ENCODE data around the gene PHACTR1. TPM values are rescaled to one million over a fixed set of nuclear protein-coding genes. Genes with fewer than 3 reads are reported as not detected.

The PHACTR1 gene
- total RNA-seq, 2 experiments from 2014 or later: 0.47 to 0.61 TPM

DNA sequence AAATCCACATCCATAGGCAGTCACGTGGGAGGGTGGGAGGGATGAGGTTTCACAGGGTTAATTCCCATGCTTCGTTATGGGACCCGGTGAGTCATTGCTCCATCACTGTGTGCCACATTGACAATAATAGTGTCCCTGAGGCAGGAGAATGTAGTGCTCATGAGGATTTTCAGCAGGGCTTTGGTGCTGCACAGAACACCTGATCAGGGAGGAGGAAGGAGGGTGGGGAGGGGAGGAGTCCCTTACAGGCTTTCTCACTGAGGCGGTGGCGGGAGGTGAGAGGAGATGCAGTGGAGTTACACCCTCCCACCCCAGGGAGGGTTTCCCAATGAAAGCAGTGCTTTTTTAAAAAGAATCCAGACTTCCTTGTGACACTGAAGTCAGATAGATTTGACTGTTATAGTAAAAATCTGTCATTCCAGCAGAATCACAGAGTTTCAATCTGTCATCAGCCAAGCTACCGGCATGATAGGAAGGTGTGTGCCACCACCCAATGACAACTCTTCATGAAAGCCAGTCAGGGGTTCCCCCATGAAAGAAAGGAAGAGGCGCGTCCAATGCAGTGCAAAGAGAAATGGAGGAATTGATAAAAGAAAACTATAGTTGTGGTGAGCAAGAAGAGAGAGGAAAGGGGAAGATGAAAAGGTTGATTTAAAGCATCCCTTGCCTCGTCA is 467.0 kb downstream of the PHACTR1 start:
- Mint-ChIP-seq H3K4me3 (no peak overlapping the region), H3K36me3 (ENCODE audit: low read depth) (no peaks in the 10 kb centered on the region), H3K27ac (no peak overlapping the region), H3K9me3 (ENCODE audit: insufficient read depth) (no peaks in the 10 kb centered on the region), H3K4me1 (ENCODE audit: low read depth) (peaks cover 3% of the 10 kb centered on the region), H3K27me3 (ENCODE audit: low read depth) (peaks cover 10% of the 10 kb centered on the region)
- ATAC-seq (no peak), DNase-seq (no peak)
- CTCF ChIA-PET: no interaction called here
- POLR2A ChIA-PET: no interaction called here

- ATAC-seq: no peak
- Mint-ChIP-seq H3K4me3 (no peak overlapping the region), H3K27me3 (ENCODE audit: low read depth) (peaks cover 12% of the 10 kb centered on the region), H3K36me3 (ENCODE audit: low read depth) (no peaks in the 10 kb centered on the region), H3K27ac (no peak overlapping the region), H3K4me1 (ENCODE audit: low read depth) (no peaks in the 10 kb centered on the region), H3K9me3 (ENCODE audit: insufficient read depth) (no peaks in the 10 kb centered on the region)
- ChIA-PET POLR2A (no interaction called here), CTCF (no interaction called here)
- no peak for DNase-seq
These were observed 467.5 kb downstream of the PHACTR1 start for GRCh38 chr6:13184089-13184468.

GRCh38 chr6:13184547-13184946 is 468.0 kb downstream of the PHACTR1 start:
- Mint-ChIP-seq H3K4me3 (no peak overlapping the region), H3K9me3 (ENCODE audit: insufficient read depth) (no peaks in the 10 kb centered on the region), H3K27ac (no peak overlapping the region), H3K4me1 (ENCODE audit: low read depth) (no peaks in the 10 kb centered on the region), H3K27me3 (ENCODE audit: low read depth) (peaks cover 12% of the 10 kb centered on the region), H3K36me3 (ENCODE audit: low read depth) (no peaks in the 10 kb centered on the region)
- POLR2A ChIA-PET: no interaction called here
- no peak for ATAC-seq
- CTCF ChIA-PET: no interaction called here
- DNase-seq: no peak

- ChIA-PET CTCF (no interaction called here), POLR2A (no interaction called here)
- ATAC-seq: no peak
- no peak overlapping the region for H3K27ac Mint-ChIP-seq
- no peaks in the 10 kb centered on the region for H3K9me3 Mint-ChIP-seq (ENCODE audit: insufficient read depth)
- H3K4me1 Mint-ChIP-seq (ENCODE audit: low read depth): no peaks in the 10 kb centered on the region
- H3K27me3 Mint-ChIP-seq (ENCODE audit: low read depth): peaks cover 12% of the 10 kb centered on the region
- no peak for DNase-seq
- H3K4me3 Mint-ChIP-seq: no peak overlapping the region
- no peaks in the 10 kb centered on the region for H3K36me3 Mint-ChIP-seq (ENCODE audit: low read depth)
These were observed 470.3 kb downstream of the PHACTR1 start for GRCh38 chr6:13186861-13187260.

DNA sequence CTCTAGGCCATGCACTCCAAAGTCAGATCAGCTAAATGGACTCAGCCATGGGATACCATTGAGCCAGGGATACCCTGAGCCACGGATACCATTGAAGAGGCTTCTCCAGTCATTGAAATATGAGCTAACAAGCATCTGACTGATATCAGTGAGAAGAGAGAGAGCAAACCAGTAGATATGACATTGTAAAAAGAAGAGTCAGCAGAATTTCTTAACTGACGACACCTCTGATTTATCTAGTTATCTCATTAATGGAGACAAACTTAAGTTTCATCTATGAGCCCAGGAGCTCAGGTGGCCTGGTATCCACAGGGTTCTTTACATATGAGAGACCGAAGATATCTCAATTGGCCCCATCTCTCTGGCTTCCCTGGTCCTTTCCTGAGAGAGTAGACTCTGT is 471.1 kb downstream of the PHACTR1 start:
- CTCF ChIA-PET: no interaction called here

GRCh38 chr6:13188306-13188705 is 471.7 kb downstream of the PHACTR1 start:
- ChIA-PET POLR2A (no interaction called here), CTCF (no interaction called here)
- Mint-ChIP-seq H3K4me3 (no peak overlapping the region), H3K9me3 (ENCODE audit: insufficient read depth) (no peaks in the 10 kb centered on the region), H3K36me3 (ENCODE audit: low read depth) (no peaks in the 10 kb centered on the region), H3K27ac (no peak overlapping the region), H3K4me1 (ENCODE audit: low read depth) (no peaks in the 10 kb centered on the region), H3K27me3 (ENCODE audit: low read depth) (peaks cover 23% of the 10 kb centered on the region)
- ATAC-seq (no peak), DNase-seq (no peak)

More for the DNA sequence above, 471.1 kb downstream of the PHACTR1 start:
- no peak for ATAC-seq
- Mint-ChIP-seq H3K36me3 (ENCODE audit: low read depth) (no peaks in the 10 kb centered on the region), H3K4me3 (no peak overlapping the region), H3K27ac (no peak overlapping the region), H3K9me3 (ENCODE audit: insufficient read depth) (no peaks in the 10 kb centered on the region), H3K4me1 (ENCODE audit: low read depth) (no peaks in the 10 kb centered on the region), H3K27me3 (ENCODE audit: low read depth) (peaks cover 20% of the 10 kb centered on the region)
- no peak for DNase-seq
- POLR2A ChIA-PET: no interaction called here

DNA sequence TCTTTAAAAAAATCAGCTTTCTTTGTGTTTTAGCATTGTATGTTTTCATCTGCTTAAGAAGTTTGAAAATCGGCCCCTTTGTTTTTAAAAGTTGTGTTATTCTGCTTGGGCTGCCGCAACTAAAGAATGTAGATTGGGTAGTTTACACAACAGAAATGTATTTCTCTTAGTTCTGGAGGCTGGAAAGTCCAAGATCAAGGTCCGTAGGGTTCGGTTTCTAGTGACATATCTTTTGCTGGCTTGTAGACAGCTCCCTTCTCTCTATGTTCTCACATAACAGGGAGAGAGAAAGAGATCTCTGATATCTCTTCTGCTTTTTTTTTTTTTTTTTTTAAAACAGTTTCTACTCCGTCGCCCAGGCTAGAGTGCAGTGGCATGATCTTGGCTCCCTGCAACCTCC is 473.1 kb downstream of the PHACTR1 start:
- ChIA-PET CTCF (interaction anchor here (0.6 kb wide), 1 partner anchor 278 kb away, joined by 3 read pairs; no protein-coding TSS in a partner anchor), POLR2A (no interaction called here)
- H3K27me3 Mint-ChIP-seq (ENCODE audit: low read depth): peaks cover 21% of the 10 kb centered on the region
- DNase-seq (no peak), ATAC-seq (no peak)
- no peak overlapping the region for H3K4me3 Mint-ChIP-seq
- H3K9me3 Mint-ChIP-seq (ENCODE audit: insufficient read depth): no peaks in the 10 kb centered on the region
- H3K36me3 Mint-ChIP-seq (ENCODE audit: low read depth): no peaks in the 10 kb centered on the region
- no peak overlapping the region for H3K27ac Mint-ChIP-seq
- no peaks in the 10 kb centered on the region for H3K4me1 Mint-ChIP-seq (ENCODE audit: low read depth)

DNA sequence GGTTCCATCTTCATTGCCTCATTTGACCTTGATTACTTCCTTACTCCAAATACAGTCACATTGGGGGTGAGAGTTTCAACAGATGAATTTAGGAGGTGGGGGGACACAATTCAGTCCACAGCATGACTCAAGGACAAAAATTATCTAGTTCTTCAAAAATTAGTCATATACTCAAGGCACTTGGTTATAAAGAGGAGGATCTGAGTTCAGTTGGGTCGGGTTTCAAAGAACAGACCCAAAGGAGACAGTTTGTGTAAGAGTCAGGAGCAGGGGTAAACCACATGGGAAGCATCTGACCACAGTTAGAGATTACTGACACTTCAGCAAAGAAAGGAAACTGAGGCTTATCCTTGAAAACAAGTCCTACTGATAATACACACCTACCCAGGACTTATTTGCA is 473.8 kb downstream of the PHACTR1 start:
- DNase-seq (no peak), ATAC-seq (no peak)
- CTCF ChIA-PET: no interaction called here
- Mint-ChIP-seq H3K9me3 (ENCODE audit: insufficient read depth) (no peaks in the 10 kb centered on the region), H3K4me1 (ENCODE audit: low read depth) (no peaks in the 10 kb centered on the region), H3K4me3 (no peak overlapping the region), H3K36me3 (ENCODE audit: low read depth) (no peaks in the 10 kb centered on the region), H3K27ac (no peak overlapping the region), H3K27me3 (ENCODE audit: low read depth) (peaks cover 21% of the 10 kb centered on the region)
- POLR2A ChIA-PET: no interaction called here

DNA sequence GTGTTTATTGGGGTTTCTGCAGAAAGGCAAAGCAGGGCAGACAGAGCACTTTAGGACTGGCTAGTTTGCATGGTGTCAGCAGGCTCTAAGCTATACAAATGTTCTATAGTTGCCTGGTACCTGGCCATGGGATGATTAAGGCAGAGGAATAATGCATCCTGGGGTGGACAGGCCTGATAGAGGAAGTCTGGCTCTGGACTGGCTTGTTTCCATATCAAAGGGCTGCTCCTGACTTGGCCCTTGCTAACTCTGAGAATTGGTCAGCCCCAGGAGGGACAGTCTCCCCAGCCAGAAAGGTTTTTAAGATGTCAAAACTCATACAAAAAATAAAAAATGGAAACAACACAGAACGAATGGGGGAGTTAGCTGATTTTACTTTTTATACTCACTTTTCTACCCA is 474.9 kb downstream of the PHACTR1 start:
- Mint-ChIP-seq H3K27ac (no peak overlapping the region), H3K4me3 (no peak overlapping the region), H3K27me3 (ENCODE audit: low read depth) (peaks cover 16% of the 10 kb centered on the region), H3K36me3 (ENCODE audit: low read depth) (no peaks in the 10 kb centered on the region), H3K4me1 (ENCODE audit: low read depth) (no peaks in the 10 kb centered on the region), H3K9me3 (ENCODE audit: insufficient read depth) (no peaks in the 10 kb centered on the region)
- no peak for DNase-seq
- CTCF ChIA-PET: no interaction called here
- ATAC-seq: no peak
- POLR2A ChIA-PET: no interaction called here

GRCh38 chr6:13194852-13195251 is 478.3 kb downstream of the PHACTR1 start:
- POLR2A ChIA-PET: interaction anchor here (1.0 kb wide), 1 partner anchor 134 kb away, joined by 3 read pairs; the partner anchor contains the start of gene TBC1D7
- Mint-ChIP-seq H3K36me3 (ENCODE audit: low read depth) (no peaks in the 10 kb centered on the region), H3K4me3 (no peak overlapping the region), H3K27me3 (ENCODE audit: low read depth) (peaks cover 15% of the 10 kb centered on the region), H3K27ac (no peak overlapping the region), H3K4me1 (ENCODE audit: low read depth) (no peaks in the 10 kb centered on the region), H3K9me3 (ENCODE audit: insufficient read depth) (no peaks in the 10 kb centered on the region)
- DNase-seq (peak; percentile 33), ATAC-seq (no peak)
- CTCF ChIA-PET: interaction anchor here (1.0 to 1.7 kb wide), 8 partner anchors 9 to 381 kb away, joined by 3 to 12 read pairs (median 4); partner anchors contain the start of gene TBC1D7

GRCh38 chr6:13195803-13196202 is 479.2 kb downstream of the PHACTR1 start:
- H3K36me3 Mint-ChIP-seq (ENCODE audit: low read depth): no peaks in the 10 kb centered on the region
- no peaks in the 10 kb centered on the region for H3K4me1 Mint-ChIP-seq (ENCODE audit: low read depth)
- ATAC-seq (no peak), DNase-seq (no peak)
- H3K27ac Mint-ChIP-seq: no peak overlapping the region
- CTCF ChIA-PET: interaction anchor here (1.1 to 1.4 kb wide), 6 partner anchors 8 to 380 kb away, joined by 3 to 5 read pairs (median 4); partner anchors contain the start of gene TBC1D7
- no peaks in the 10 kb centered on the region for H3K9me3 Mint-ChIP-seq (ENCODE audit: insufficient read depth)
- POLR2A ChIA-PET: no interaction called here
- H3K27me3 Mint-ChIP-seq (ENCODE audit: low read depth): peaks cover 15% of the 10 kb centered on the region
- no peak overlapping the region for H3K4me3 Mint-ChIP-seq

DNA sequence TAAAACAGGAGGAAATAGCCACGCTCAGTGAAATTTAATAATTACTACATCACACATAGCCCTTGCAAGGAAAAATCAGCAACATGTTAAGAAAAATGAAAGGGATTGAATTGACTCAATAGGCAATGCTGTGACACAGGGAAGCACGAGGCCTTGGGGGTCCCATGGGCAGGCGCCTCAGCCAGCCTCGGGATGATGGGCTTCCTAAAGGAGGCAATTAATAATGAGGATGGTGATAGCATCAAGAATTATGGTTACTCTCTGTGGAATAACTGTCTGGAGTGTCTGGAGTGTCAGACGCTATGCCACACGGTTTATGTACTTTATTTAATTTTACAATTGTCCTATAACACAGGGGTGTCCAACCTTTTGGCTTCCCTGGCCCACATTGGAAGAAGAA is 481.6 kb downstream of the PHACTR1 start:
- ChIA-PET POLR2A (no interaction called here), CTCF (no interaction called here)
- no peak overlapping the region for H3K27ac Mint-ChIP-seq
- no peaks in the 10 kb centered on the region for H3K36me3 Mint-ChIP-seq (ENCODE audit: low read depth)
- no peak for ATAC-seq
- peaks cover 8% of the 10 kb centered on the region for H3K27me3 Mint-ChIP-seq (ENCODE audit: low read depth)
- H3K4me3 Mint-ChIP-seq: no peak overlapping the region
- no peaks in the 10 kb centered on the region for H3K9me3 Mint-ChIP-seq (ENCODE audit: insufficient read depth)
- no peaks in the 10 kb centered on the region for H3K4me1 Mint-ChIP-seq (ENCODE audit: low read depth)
- DNase-seq: no peak

GRCh38 chr6:13201336-13201735 is 484.8 kb downstream of the PHACTR1 start:
- no peaks in the 10 kb centered on the region for H3K4me1 Mint-ChIP-seq (ENCODE audit: low read depth)
- ChIA-PET POLR2A (no interaction called here), CTCF (no interaction called here)
- ATAC-seq (no peak), DNase-seq (no peak)
- peaks cover 8% of the 10 kb centered on the region for H3K27me3 Mint-ChIP-seq (ENCODE audit: low read depth)
- H3K4me3 Mint-ChIP-seq: no peak overlapping the region
- no peaks in the 10 kb centered on the region for H3K9me3 Mint-ChIP-seq (ENCODE audit: insufficient read depth)
- no peaks in the 10 kb centered on the region for H3K36me3 Mint-ChIP-seq (ENCODE audit: low read depth)
- no peak overlapping the region for H3K27ac Mint-ChIP-seq

Measured in activated CD8-positive, alpha-beta T cell treated with anti-CD3 and anti-CD28 coated beads, Interleukin-2, amount 10 ng/mL, durations not matched to agents 7 days and 5 days (primary cell).